GM18499 (cell line): ENCODE results near the gene IZUMO4.

Experiments
- ATAC-seq: cut with Tn5 transposase; IDR thresholded peaks from one replicate; pipeline ENCODE4 v1.9.1; 2021; ENCODE audit warnings: moderate number of reproducible peaks; ENCODE audit not compliant: insufficient read depth, unreplicated experiment

IZUMO4 gene

DNA sequence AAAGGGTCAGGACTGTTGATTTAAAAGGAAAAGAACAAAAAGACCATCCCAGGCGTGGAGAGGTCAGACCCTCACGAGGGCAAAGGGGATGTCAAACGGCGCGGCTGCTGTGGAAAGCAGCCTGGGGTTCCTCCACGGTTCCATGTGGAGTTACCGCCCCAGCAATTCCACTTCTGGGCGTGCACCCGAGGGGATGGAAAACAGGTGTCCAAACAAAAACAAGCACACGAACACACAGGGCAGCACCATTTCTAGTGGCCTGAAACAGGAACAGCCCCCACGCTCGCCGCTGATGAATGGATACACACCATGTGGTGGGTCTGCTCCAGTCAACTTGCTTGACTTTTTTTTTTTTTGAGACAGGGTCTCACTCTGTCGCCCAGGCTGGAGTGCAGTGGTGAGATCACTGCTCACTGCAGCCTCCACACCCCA is 43.4 kb downstream of the IZUMO4 start:
- ATAC-seq = no peak

DNA sequence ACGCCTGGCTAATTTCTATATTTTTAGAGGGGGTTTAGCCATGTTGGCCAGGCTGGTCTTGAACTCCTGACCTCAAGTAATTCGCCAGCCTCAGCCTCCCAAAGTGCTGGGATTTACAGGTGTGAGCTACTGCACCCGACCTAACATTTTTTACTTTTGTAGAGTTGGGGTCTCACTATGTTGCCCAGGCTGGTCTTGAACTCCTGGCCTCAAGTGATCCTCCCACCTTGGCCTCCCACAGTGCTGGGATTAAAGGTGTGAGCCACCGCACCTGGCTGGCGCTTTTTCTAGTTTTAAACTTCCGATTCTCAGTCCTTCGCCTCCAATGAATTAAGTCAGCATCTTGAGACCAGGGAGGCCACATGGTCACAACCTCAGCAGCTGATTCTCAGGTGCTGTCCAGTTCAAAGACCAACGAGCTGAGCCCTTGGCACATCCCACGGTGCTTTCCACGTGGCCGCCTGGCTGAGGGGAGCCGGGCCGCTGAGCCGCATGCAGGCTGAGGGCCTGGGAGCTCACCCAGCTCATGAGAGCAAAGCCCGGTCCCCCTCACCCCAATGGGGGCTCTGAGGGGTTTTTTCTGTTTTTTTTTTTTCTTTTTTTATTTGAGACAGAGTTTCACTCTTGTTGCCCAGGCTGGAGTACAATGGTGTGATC is 45.6 kb downstream of the IZUMO4 start:
- ATAC-seq = no peak

DNA sequence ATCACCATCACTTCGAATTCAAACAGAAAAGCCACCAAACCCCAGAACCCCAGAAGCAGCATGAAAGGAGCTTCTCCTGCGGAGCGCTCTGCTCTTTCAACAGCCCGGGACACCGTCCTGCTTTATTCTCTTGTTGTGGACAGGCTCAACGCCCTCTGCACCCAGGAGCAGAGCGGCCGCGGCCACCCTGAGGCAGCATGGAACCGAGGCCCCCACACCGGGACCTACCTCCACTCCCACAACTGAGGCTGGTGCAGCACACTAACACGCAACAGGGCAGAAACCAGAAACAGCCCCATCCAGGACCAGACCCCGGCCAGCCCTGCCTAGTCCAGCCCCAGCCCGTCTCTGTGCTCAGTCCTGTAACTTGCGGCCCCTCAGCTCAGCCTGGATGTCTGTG is 47.5 kb downstream of the IZUMO4 start:
- no peak for ATAC-seq

DNA sequence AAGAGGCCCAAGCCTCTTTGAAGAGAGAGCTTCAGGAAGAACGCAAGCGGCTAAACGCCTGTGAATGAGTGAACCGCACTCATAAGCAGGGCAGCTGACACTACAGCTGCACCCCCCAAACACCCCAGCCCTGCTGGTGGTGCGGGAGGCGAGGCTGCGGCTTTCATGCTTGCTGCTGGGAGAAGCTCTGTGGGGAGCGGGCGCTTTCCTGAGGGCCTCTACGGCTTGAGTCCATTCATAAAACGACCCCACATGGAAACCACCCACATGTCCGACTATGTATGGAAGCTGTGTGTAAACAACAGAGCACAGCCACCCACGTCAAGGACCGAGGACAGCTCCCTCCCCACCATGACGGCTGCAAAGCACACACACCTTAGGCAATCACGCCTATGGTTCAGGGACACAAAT is 49.1 kb downstream of the IZUMO4 start:
- ATAC-seq = no peak

DNA sequence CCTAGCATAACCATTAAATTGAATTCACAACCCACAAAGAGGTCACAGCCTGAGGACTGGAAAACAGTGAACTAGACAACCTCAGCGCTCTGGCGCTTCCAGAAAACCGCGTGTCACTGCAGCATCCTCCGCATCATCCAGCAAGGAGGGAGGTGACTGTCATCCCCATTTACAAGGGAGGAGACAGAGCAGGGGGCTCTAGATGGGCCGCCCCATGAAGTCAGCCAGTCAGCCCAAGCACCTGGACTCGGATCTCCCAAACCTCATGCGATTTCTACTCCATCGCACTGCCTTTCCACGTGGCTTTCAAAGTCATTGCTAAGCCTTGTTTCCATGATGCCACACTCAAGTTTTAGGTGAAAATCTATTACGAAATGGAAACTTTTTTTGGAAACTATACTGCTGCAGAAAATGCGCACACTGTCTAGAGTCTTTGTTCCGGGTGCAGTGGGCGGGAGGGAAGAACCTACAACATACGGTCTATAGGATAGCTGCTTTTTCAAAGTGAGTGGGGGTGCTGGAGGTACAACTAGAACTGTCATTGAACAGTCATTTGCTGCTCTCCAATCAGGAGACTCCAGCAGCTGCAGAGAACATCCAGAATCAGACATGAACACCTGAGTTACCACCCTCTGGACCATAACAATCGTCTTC is 51.9 kb downstream of the IZUMO4 start:
- no peak for ATAC-seq
